HUES6 (cell line): ENCODE data around the gene LCN10.

Source experiments
- H3K27ac ChIP-seq: 2 replicates; pipeline ENCODE4 v1.7.0; 2013; ENCODE audit warnings: low read depth, mild to moderate bottlenecking, low read length, inconsistent platforms
- H3K27me3 ChIP-seq: 2 replicates; pipeline ENCODE4 v1.6.1; 2013; ENCODE audit warnings: low read length; ENCODE audit not compliant: control insufficient read depth, insufficient read depth
- H3K36me3 ChIP-seq: 2 replicates; pipeline ENCODE4 v1.6.1; 2013; ENCODE audit warnings: low read length; ENCODE audit not compliant: control insufficient read depth, insufficient read depth
- H3K4me1 ChIP-seq: 2 replicates; pipeline ENCODE4 v1.6.1; 2013; ENCODE audit warnings: low read length; ENCODE audit not compliant: control insufficient read depth, insufficient read depth
- H3K4me3 ChIP-seq: 2 replicates; pipeline ENCODE4 v1.5.1; 2013; ENCODE audit warnings: low read depth, low read length
- H3K9ac ChIP-seq: one replicate; pipeline ENCODE4 v1.6.1; 2013; ENCODE audit warnings: mild to moderate bottlenecking, low read length
- H3K9me3 ChIP-seq: 2 replicates; pipeline ENCODE4 v1.6.1; 2013; ENCODE audit warnings: low read depth, low read length; ENCODE audit not compliant: control insufficient read depth, insufficient read depth

Gene LCN10

DNA sequence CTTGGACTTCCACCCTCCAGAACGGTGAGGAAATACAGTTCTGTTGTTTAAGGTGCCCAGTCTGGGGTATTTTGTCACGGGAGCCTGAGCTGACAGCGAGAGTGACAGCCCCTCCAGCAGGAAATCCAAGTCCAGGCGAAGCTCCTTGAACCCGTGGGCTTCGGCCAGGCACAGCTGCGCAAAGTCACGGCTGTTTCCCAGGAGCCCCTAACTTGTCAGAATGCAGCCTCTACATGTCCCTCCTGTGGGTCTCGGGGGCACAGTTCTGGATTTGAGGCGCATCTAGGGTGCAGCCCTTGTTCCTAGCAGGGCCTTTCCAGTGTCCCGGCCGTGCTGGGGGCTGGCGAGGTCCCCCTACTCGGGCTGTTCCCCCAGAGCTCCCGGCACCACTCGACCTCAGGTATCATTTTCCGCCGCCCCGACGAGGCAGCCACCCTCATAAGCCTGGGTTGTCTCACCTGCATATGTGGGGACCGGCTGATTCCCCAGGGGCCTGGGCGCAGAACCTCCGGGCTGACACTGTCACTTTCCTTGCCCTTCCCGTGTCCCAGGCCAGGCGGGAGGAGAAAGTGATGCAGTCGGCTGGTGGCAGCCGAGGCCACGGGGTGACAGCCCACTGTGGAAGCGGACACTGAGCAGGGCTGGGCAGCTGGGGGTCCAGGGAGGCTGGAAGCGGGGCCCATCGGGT is 10.8 kb upstream of the LCN10 start:
- Histone ChIP-seq H3K9ac (no peak overlapping the region), H3K36me3 (no peaks in the 10 kb centered on the region), H3K4me3 (no peak overlapping the region), H3K27ac (no peak overlapping the region), H3K4me1 (peaks cover 3% of the 10 kb centered on the region; the same call in 1 of the 2 replicates), H3K27me3 (no peaks in the 10 kb centered on the region), H3K9me3 (peaks cover 25% of the 10 kb centered on the region)

DNA sequence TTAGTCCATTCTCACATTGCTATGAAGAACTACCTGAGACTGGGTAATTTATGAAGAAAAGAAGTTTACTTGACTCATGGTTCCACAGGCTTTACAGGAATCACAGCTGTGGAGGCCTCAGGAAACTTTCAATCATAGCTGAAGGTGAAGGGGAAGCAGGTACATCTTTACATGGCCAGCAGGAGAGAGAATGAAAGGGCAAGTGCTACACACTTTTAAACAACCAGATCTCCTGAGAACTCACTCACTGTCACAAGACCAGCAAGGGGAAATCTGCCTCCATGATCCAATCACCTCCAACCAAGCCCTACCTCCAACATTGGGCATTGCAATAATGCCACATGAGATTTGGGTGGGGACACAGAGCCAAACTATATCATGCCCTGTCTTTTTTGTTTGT is 9.1 kb upstream of the LCN10 start:
- Histone ChIP-seq H3K9me3 (peaks cover 25% of the 10 kb centered on the region), H3K36me3 (no peaks in the 10 kb centered on the region), H3K9ac (no peak overlapping the region), H3K27me3 (no peaks in the 10 kb centered on the region), H3K4me3 (no peak overlapping the region), H3K27ac (no peak overlapping the region), H3K4me1 (peaks cover 3% of the 10 kb centered on the region; the same call in 1 of the 2 replicates)

DNA sequence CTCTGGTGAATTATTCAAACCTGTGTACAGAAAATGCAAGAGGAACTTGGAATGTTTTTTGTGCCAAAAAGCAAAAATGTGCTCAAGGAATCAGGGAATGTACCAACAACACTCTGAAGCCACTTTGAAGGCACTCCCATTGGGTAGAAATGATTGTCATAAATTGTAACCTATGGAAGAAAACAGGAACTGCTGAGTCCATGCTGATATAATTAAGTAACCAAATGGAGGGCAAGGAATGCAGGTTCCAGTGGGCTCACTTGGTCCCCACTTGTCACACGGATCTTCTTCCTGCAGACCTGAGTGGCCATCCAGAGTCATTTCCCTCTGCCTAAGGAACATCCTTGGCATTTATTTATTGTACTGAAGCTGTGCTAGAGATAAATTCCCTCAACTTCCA is 8.5 kb upstream of the LCN10 start:
- Histone ChIP-seq H3K36me3 (no peaks in the 10 kb centered on the region), H3K27me3 (no peaks in the 10 kb centered on the region), H3K27ac (no peak overlapping the region), H3K4me1 (peaks cover 3% of the 10 kb centered on the region; the same call in 1 of the 2 replicates), H3K9ac (no peak overlapping the region), H3K4me3 (no peak overlapping the region), H3K9me3 (peaks cover 24% of the 10 kb centered on the region)

GRCh38 chr9:136750526-136750925 is 7.8 kb upstream of the LCN10 start:
- Histone ChIP-seq H3K4me3 (no peak overlapping the region), H3K4me1 (peaks cover 3% of the 10 kb centered on the region; the same call in 1 of the 2 replicates), H3K9ac (no peak overlapping the region), H3K27me3 (no peaks in the 10 kb centered on the region), H3K9me3 (peaks cover 17% of the 10 kb centered on the region), H3K27ac (no peak overlapping the region), H3K36me3 (no peaks in the 10 kb centered on the region)

DNA sequence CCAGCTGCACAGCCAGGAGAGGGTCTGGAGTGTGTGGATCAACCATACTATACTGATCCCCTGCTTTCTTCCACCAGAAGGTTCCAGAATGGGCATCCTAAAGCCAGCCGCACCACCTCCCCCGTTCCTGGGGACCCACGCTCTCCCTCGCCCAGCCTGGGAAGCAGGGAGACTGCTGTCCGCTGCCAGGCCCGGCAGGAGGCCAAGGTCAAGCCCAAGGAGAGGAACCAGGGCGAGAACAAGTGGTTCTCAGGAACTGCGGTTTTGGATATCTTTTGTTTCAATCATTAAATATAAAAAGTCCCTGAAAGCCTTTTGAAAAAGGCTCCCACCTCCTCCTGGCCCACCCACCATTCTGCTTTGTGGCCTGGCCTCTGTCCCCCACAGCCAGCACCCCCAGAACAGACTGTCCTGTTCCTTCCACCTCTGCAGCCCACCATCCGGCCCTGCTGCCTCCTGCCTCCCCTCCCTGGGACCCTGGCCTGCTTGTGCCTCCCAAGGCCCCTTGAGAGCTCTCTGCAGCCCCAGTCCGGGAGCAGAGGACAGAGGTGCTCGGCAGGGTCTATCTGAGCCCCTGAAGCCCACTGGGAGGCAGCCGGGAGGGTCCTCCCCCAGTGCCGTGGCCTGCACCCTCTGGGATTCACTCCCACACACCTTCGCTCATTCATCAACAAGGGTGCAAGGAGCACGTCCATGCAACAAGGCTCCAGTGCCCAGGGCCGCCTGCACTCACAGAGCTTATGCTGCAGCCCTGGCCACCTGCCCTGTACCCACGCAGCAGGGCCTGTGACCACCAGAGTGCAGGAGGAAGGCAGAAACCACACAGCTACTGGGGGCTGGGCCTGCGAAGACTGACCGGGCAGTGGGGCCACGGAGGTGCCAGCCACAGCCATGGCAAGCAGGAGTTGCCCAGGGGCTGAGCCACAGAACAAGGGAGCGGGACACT is 6.2 kb upstream of the LCN10 start:
- no peaks in the 10 kb centered on the region for H3K27me3 ChIP-seq
- peaks cover 14% of the 10 kb centered on the region for H3K9me3 ChIP-seq
- H3K9ac ChIP-seq: no peak overlapping the region
- H3K36me3 ChIP-seq: no peaks in the 10 kb centered on the region
- H3K27ac ChIP-seq: no peak overlapping the region
- H3K4me3 ChIP-seq: no peak overlapping the region
- H3K4me1 ChIP-seq: no peaks in the 10 kb centered on the region

GRCh38 chr9:136748201-136748600 is 5.5 kb upstream of the LCN10 start, which contains the start of gene LCN6:
Gene LCN6 (minus strand): TSS chr9:136748525. CDS start chr9:136748483, 42 bp downstream.
- H3K27me3 ChIP-seq: no peaks in the 10 kb centered on the region
- H3K9me3 ChIP-seq: peaks cover 14% of the 10 kb centered on the region
- H3K4me3 ChIP-seq: no peak within 1 kb of the TSS
- H3K4me1 ChIP-seq: no peaks in the 10 kb centered on the region
- no peak within 1 kb of the TSS for H3K9ac ChIP-seq
- no peak within 1 kb of the TSS for H3K27ac ChIP-seq
- no peaks in the 10 kb centered on the region for H3K36me3 ChIP-seq

GRCh38 chr9:136747161-136748060 is 4.7 kb upstream of the LCN10 start:
- Histone ChIP-seq H3K27ac (no peak overlapping the region), H3K36me3 (no peaks in the 10 kb centered on the region), H3K4me1 (peaks cover 3% of the 10 kb centered on the region; the same call in 1 of the 2 replicates), H3K27me3 (no peaks in the 10 kb centered on the region), H3K9me3 (peaks cover 13% of the 10 kb centered on the region), H3K9ac (no peak overlapping the region), H3K4me3 (no peak overlapping the region)

DNA sequence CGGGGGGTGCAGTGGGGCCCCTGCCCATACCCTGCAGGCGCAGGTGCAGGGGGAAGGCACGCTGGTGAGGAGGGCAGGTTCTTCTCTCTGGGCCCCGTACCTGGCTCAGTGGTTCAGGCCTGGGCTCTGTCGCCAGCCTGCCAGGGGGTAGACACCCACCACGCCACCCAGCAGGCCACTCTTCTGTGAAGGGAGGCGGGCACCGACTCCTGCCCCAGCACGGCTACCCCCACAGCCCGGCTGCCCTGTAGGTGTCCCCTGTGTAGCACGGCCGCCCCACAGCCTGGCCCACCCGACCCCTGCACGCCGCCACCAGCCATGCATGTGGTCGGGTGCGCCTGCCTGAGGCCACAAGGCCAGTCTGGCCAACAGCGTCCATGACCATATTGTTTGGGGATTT is 3.9 kb upstream of the LCN10 start:
- Histone ChIP-seq H3K27ac (no peak overlapping the region), H3K27me3 (no peaks in the 10 kb centered on the region; the same call in 1 of the 2 replicates)

GRCh38 chr9:136746155-136746490 is 3.4 kb upstream of the LCN10 start:
- Histone ChIP-seq H3K4me3 (no peak overlapping the region), H3K27me3 (no peaks in the 10 kb centered on the region; the same call in 1 of the 2 replicates), H3K9ac (no peak overlapping the region), H3K9me3 (peaks cover 1% of the 10 kb centered on the region; the same call in 1 of the 2 replicates), H3K27ac (no peak overlapping the region), H3K4me1 (peaks cover 3% of the 10 kb centered on the region; the same call in 1 of the 2 replicates), H3K36me3 (no peaks in the 10 kb centered on the region)

More for the DNA sequence above, 3.9 kb upstream of the LCN10 start:
- H3K36me3 ChIP-seq: no peaks in the 10 kb centered on the region
- peaks cover 3% of the 10 kb centered on the region; the same call in 1 of the 2 replicates for H3K4me1 ChIP-seq
- no peak overlapping the region for H3K4me3 ChIP-seq
- no peak overlapping the region for H3K9ac ChIP-seq
- H3K9me3 ChIP-seq: peaks cover 6% of the 10 kb centered on the region; the same call in 1 of the 2 replicates

- Histone ChIP-seq H3K4me1 (peaks cover 3% of the 10 kb centered on the region; the same call in 1 of the 2 replicates), H3K4me3 (no peak overlapping the region), H3K27me3 (no peaks in the 10 kb centered on the region; the same call in 1 of the 2 replicates), H3K27ac (no peak overlapping the region), H3K36me3 (no peaks in the 10 kb centered on the region), H3K9ac (no peak overlapping the region), H3K9me3 (no peaks in the 10 kb centered on the region)
Observed at GRCh38 chr9:136745389-136746154, 2.8 kb upstream of the LCN10 start.
